ENCODE results near the gene PRDM1.
"Not testable (repeated sequence)": the region's sequence is repeated elsewhere in the genome, so short reads cannot be mapped to it uniquely, and the experiment has no call there.

PRDM1 gene

DNA sequence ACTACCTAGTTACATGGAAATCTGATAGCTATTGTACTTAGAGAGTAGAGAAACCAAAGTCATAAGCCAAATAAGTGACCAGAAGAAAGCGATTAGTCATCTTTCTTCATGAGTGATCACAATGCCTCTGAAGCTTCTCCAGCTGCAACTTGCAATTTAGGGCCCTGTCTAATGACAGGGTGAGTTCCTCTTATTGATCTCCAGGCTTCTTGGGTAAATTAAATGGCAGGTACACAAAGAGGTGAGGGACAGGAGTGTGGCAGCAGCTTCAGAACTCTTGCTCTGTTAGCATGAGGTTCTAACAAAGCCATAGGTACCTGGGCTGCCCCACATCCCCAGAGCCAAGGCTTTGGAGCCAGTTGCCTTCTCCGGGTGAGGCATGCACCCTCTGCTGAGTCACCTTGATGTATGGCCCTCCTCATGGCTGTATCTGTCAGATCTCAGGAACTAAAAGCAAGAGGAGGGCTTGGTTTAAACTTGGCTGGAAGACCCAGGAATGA lies 60.8 kb downstream of the PRDM1 start:
- Histone ChIP-seq H3K4me3 (ENCODE audit: low read depth in 1 of 5, low read length in 5 of 5) (no peak overlapping the region), H3K36me3 (ENCODE audit: control insufficient read depth in 5 of 5, insufficient read depth in 5 of 5, low read length in 5 of 5) (no peaks in the 10 kb centered on the region), H3K9me3 (ENCODE audit: control insufficient read depth in 5 of 5, low read length in 5 of 5) (no peaks in the 10 kb centered on the region), H3K4me1 (ENCODE audit: control insufficient read depth in 5 of 5, insufficient read depth in 5 of 5, low read length in 5 of 5) (no peaks in the 10 kb centered on the region), H3K27ac (ENCODE audit: low read depth, low read length) (no peak overlapping the region), H3K9ac (ENCODE audit: low read length in 5 of 5) (no peak overlapping the region), H3K27me3 (ENCODE audit: control insufficient read depth in 5 of 5, insufficient read depth in 4 of 5, low read length in 5 of 5) (no peaks in the 10 kb centered on the region)

DNA sequence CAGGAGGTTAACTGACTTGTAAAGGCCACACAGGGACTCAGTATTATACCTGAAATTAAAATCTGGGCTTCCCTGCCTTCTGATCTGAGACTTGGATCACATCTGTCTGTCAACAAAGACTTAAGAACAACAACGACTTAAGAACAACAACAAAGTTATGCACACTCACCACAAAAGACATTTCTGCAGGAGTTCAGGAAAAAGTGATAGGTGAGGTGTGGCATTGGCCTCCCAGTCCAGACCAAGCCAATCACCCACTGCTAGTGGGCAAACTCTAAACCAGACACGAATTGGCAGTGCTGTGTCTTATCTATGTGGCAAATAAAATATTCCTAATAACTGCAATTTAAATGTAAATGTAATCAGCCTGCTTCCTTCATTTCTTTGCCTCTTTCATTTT lies 61.3 kb downstream of the PRDM1 start:
- no peaks in the 10 kb centered on the region for H3K4me1 ChIP-seq (ENCODE audit: control insufficient read depth in 5 of 5, insufficient read depth in 5 of 5, low read length in 5 of 5)
- no peak overlapping the region for H3K4me3 ChIP-seq (ENCODE audit: low read depth in 1 of 5, low read length in 5 of 5)

DNA sequence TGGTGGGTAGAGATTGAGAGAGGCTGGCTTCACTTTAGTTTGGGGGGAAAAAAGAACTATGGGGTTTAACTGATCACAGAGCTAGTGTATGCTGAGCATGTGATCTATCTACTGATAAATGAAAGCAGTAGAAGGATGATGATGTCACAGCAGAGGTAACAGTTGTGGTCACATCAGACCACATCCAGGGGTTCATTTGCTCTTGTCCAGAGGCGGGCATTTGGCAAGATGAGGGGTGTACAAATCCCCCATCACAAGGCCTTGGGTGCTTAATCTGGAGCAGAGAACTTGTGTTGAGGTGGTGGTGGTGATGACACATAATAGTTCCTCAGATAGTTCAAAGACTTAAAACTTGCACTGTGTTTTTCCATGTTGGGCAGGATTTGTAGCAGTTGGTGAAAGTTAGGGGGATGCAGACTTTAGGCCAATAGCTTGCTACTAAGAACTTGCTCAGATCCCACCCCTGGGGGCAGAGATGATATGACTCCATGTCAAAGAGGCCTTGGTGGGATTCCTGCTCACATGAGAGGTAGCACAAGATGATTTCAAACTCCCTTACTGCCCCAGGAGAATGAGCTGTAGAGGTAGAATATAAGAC lies 63.4 kb downstream of the PRDM1 start:
- Histone ChIP-seq H3K4me3 (ENCODE audit: low read depth in 1 of 5, low read length in 5 of 5) (no peak overlapping the region), H3K36me3 (ENCODE audit: control insufficient read depth in 5 of 5, insufficient read depth in 5 of 5, low read length in 5 of 5) (no peaks in the 10 kb centered on the region), H3K4me1 (ENCODE audit: control insufficient read depth in 5 of 5, insufficient read depth in 5 of 5, low read length in 5 of 5) (no peaks in the 10 kb centered on the region), H3K9me3 (ENCODE audit: control insufficient read depth in 5 of 5, low read length in 5 of 5) (no peaks in the 10 kb centered on the region), H3K27me3 (ENCODE audit: control insufficient read depth in 5 of 5, insufficient read depth in 4 of 5, low read length in 5 of 5) (no peaks in the 10 kb centered on the region), H3K27ac (ENCODE audit: low read depth, low read length) (no peak overlapping the region), H3K9ac (ENCODE audit: low read length in 5 of 5) (no peak overlapping the region)

More for the DNA sequence above, 61.3 kb downstream of the PRDM1 start:
- no peaks in the 10 kb centered on the region for H3K36me3 ChIP-seq (ENCODE audit: control insufficient read depth in 5 of 5, insufficient read depth in 5 of 5, low read length in 5 of 5)
- H3K9me3 ChIP-seq (ENCODE audit: control insufficient read depth in 5 of 5, low read length in 5 of 5), result no peaks in the 10 kb centered on the region
- H3K27ac ChIP-seq (ENCODE audit: low read depth, low read length), result no peak overlapping the region
- no peaks in the 10 kb centered on the region for H3K27me3 ChIP-seq (ENCODE audit: control insufficient read depth in 5 of 5, insufficient read depth in 4 of 5, low read length in 5 of 5)
- no peak overlapping the region for H3K9ac ChIP-seq (ENCODE audit: low read length in 5 of 5)

DNA sequence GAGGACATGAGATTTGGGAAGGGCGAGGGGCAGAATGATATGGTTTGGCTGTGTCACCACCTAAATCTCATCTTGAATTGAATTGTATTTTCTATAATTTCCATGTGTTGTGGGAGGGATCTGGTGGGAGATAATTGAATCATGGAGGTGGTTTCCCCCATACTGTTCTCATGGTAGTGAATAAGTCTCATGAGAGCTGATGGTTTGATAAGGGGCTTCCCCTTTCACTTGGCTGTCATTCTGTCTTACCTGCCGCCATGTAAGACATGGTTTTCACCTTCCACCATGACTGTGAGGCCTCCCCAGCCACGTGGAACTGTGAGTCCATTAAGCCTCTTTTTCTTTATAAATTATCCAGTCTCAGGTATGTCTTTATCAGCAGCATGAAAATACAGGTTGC lies 66.3 kb downstream of the PRDM1 start:
- H3K4me3 ChIP-seq (ENCODE audit: low read depth in 1 of 5, low read length in 5 of 5); H3K27ac ChIP-seq (ENCODE audit: low read depth, low read length); H3K9me3 ChIP-seq (ENCODE audit: control insufficient read depth in 5 of 5, low read length in 5 of 5); H3K9ac ChIP-seq (ENCODE audit: low read length in 5 of 5); H3K36me3 ChIP-seq (ENCODE audit: control insufficient read depth in 5 of 5, insufficient read depth in 5 of 5, low read length in 5 of 5); H3K27me3 ChIP-seq (ENCODE audit: control insufficient read depth in 5 of 5, insufficient read depth in 4 of 5, low read length in 5 of 5); H3K4me1 ChIP-seq (ENCODE audit: control insufficient read depth in 5 of 5, insufficient read depth in 5 of 5, low read length in 5 of 5): not testable (repeated sequence)

DNA sequence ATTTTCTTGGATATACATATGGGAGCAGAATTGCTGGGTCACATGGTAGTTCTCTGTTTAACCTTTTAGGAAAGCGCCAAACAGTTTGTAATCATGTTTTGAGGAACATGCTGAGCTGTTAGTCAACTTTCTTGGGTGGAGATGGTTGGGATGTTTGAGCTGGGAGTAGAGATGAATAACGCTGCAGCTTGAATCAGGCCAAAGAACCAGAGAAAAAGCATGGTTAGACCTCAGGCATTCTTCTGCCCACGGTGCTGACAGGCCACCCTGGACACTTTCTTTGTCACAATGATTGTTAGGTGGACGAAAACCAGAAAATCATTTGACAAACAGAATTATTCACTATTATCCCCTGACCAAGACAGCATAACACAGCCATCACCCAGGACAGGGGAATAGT lies 66.8 kb downstream of the PRDM1 start:
- Histone ChIP-seq H3K36me3 (ENCODE audit: control insufficient read depth in 5 of 5, insufficient read depth in 5 of 5, low read length in 5 of 5) (no peaks in the 10 kb centered on the region), H3K9ac (ENCODE audit: low read length in 5 of 5) (no peak overlapping the region), H3K27ac (ENCODE audit: low read depth, low read length) (no peak overlapping the region), H3K4me3 (ENCODE audit: low read depth in 1 of 5, low read length in 5 of 5) (no peak overlapping the region), H3K9me3 (ENCODE audit: control insufficient read depth in 5 of 5, low read length in 5 of 5) (no peaks in the 10 kb centered on the region), H3K4me1 (ENCODE audit: control insufficient read depth in 5 of 5, insufficient read depth in 5 of 5, low read length in 5 of 5) (no peaks in the 10 kb centered on the region), H3K27me3 (ENCODE audit: control insufficient read depth in 5 of 5, insufficient read depth in 4 of 5, low read length in 5 of 5) (no peaks in the 10 kb centered on the region)

DNA sequence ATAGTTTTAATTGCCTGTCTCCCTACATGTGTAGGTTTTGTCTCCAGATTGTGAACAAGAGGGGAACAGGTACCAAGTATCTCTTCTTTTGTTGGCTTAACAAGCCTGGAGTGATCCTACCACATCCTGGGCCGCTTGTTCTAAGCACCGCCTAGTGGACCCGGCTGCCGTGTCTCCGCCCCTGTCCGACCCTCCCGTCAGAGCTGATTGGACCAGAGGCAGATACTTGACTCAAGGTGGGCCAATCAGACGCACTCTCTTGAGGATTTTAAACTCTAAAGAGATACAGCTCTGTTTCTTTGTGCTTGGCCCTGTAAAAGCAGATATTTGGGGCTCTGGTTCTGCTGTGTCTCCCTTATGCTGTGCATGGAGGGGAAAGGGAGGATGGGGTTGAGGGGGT lies 68.2 kb downstream of the PRDM1 start:
- Histone ChIP-seq H3K9me3 (ENCODE audit: control insufficient read depth in 5 of 5, low read length in 5 of 5) (no peaks in the 10 kb centered on the region), H3K4me1 (ENCODE audit: control insufficient read depth in 5 of 5, insufficient read depth in 5 of 5, low read length in 5 of 5) (no peaks in the 10 kb centered on the region), H3K36me3 (ENCODE audit: control insufficient read depth in 5 of 5, insufficient read depth in 5 of 5, low read length in 5 of 5) (no peaks in the 10 kb centered on the region), H3K4me3 (ENCODE audit: low read depth in 1 of 5, low read length in 5 of 5) (no peak overlapping the region), H3K27me3 (ENCODE audit: control insufficient read depth in 5 of 5, insufficient read depth in 4 of 5, low read length in 5 of 5) (no peaks in the 10 kb centered on the region), H3K9ac (ENCODE audit: low read length in 5 of 5) (no peak overlapping the region), H3K27ac (ENCODE audit: low read depth, low read length) (no peak overlapping the region)

DNA sequence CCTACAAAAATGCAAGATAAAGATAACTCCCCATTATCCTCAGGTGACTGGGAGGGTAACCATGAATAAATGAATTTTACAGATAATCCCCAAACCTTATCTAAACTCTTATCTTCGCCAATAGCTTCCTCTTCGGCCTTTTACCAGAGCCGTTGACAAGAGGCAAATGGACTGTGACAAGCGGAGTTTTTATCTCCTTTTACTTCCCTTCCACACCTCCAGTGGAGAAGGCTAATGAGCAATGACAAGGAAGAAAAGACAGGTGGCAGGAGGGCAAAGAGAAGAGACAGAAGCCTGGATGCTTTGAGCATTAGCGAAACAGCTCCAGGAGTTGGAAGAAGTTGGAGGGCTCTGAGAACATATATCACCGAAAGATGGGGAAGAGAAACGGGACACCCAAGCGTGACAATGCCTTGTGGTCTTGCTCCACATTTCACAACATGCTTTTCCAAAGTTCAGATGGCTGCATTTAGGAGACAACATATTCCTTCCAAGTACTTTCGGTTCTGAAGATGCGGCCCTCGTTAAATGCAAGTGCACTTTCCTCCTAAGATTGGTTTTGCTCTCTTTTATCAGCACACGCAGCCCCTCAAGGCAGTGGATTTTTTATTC lies 69.2 kb downstream of the PRDM1 start:
- peaks cover 0 to 4% (median 0%) of the 10 kb centered on the region in 5 donors for H3K4me1 ChIP-seq (ENCODE audit: control insufficient read depth in 5 of 5, insufficient read depth in 5 of 5, low read length in 5 of 5)

DNA sequence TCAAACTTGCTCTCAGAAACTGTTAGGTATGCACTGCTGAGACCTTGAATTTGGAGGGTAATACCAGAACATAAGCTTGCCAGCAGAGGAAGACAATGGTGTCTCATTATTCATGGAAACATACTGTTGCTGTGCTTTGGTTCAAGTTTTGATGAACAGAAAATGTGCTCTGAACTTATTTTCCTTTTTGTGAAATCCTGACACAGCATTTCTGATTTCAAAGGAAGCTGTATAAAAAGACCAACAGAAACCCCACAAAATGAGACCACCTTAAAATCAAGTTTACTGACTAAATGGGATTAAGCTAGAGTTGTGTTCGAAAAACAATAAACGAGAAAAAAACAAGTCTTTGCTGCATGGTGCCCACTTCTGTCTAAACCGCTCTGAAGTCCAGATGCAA lies 70.3 kb downstream of the PRDM1 start:
- H3K27ac ChIP-seq (ENCODE audit: low read depth, low read length), result no peak overlapping the region

More for the DNA sequence above, 69.2 kb downstream of the PRDM1 start:
- no peaks in the 10 kb centered on the region for H3K9me3 ChIP-seq (ENCODE audit: control insufficient read depth in 5 of 5, low read length in 5 of 5)
- no peak overlapping the region for H3K4me3 ChIP-seq (ENCODE audit: low read depth in 1 of 5, low read length in 5 of 5)
- no peak overlapping the region for H3K27ac ChIP-seq (ENCODE audit: low read depth, low read length)
- H3K36me3 ChIP-seq (ENCODE audit: control insufficient read depth in 5 of 5, insufficient read depth in 5 of 5, low read length in 5 of 5), result no peaks in the 10 kb centered on the region
- H3K9ac ChIP-seq (ENCODE audit: low read length in 5 of 5), result no peak overlapping the region
- no peaks in the 10 kb centered on the region for H3K27me3 ChIP-seq (ENCODE audit: control insufficient read depth in 5 of 5, insufficient read depth in 4 of 5, low read length in 5 of 5)

DNA sequence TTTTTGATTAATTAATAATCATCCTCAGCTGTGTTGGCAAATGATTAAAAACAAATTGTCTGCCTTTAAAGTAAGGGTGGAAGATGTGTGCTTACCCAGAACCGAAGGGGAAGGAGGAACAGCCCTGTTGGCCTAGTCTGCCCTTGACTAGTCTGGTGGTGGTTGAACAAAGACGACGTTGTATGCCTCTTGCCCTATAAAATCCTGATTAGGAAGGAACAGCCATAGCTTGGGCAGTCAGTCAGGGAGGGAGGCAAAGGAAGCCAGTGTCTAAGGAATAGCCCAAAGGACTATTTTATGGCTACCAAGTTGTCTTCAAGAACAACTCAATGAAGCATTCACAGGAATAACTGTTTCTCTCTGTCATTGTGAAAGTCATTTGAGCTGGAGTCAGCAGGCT lies 70.7 kb downstream of the PRDM1 start:
- Histone ChIP-seq H3K9me3 (ENCODE audit: control insufficient read depth in 5 of 5, low read length in 5 of 5) (no peaks in the 10 kb centered on the region), H3K9ac (ENCODE audit: low read length in 5 of 5) (no peak overlapping the region), H3K4me3 (ENCODE audit: low read depth in 1 of 5, low read length in 5 of 5) (no peak overlapping the region), H3K27me3 (ENCODE audit: control insufficient read depth in 5 of 5, insufficient read depth in 4 of 5, low read length in 5 of 5) (no peaks in the 10 kb centered on the region), H3K4me1 (ENCODE audit: control insufficient read depth in 5 of 5, insufficient read depth in 5 of 5, low read length in 5 of 5) (peaks cover 0 to 4% (median 0%) of the 10 kb centered on the region in 5 donors), H3K27ac (ENCODE audit: low read depth, low read length) (no peak overlapping the region), H3K36me3 (ENCODE audit: control insufficient read depth in 5 of 5, insufficient read depth in 5 of 5, low read length in 5 of 5) (no peaks in the 10 kb centered on the region)

More for the DNA sequence above, 70.3 kb downstream of the PRDM1 start:
- no peak overlapping the region for H3K9ac ChIP-seq (ENCODE audit: low read length in 5 of 5)
- H3K9me3 ChIP-seq (ENCODE audit: control insufficient read depth in 5 of 5, low read length in 5 of 5), result no peaks in the 10 kb centered on the region
- no peaks in the 10 kb centered on the region for H3K27me3 ChIP-seq (ENCODE audit: control insufficient read depth in 5 of 5, insufficient read depth in 4 of 5, low read length in 5 of 5)
- no peak overlapping the region for H3K4me3 ChIP-seq (ENCODE audit: low read depth in 1 of 5, low read length in 5 of 5)
- no peaks in the 10 kb centered on the region for H3K36me3 ChIP-seq (ENCODE audit: control insufficient read depth in 5 of 5, insufficient read depth in 5 of 5, low read length in 5 of 5)
- peaks cover 0 to 4% (median 0%) of the 10 kb centered on the region in 5 donors for H3K4me1 ChIP-seq (ENCODE audit: control insufficient read depth in 5 of 5, insufficient read depth in 5 of 5, low read length in 5 of 5)

DNA sequence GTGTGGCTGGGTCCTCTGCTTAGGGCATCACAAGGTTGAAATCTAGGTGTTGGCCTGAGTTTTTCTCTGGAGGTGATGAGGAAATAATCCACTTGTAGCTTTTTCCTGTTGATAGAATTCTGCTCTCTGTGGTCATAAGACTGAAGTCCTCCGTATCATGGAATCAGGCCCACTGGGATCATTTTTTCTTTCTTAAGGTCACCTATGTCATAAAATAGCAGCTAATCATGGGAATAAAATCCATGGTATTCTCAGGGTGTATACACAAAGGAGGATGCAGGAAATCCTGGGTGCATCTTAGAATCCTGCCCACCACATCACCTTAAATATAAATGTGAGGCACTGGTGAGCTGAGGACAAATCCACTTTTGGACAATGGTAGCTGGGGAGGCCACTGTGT lies 72.7 kb downstream of the PRDM1 start:
- no peaks in the 10 kb centered on the region for H3K27me3 ChIP-seq (ENCODE audit: control insufficient read depth in 5 of 5, insufficient read depth in 4 of 5, low read length in 5 of 5)
- no peaks in the 10 kb centered on the region for H3K9me3 ChIP-seq (ENCODE audit: control insufficient read depth in 5 of 5, low read length in 5 of 5)
- no peak overlapping the region for H3K9ac ChIP-seq (ENCODE audit: low read length in 5 of 5)
- peaks cover 5 to 15% (median 10%) of the 10 kb centered on the region in 5 donors for H3K4me1 ChIP-seq (ENCODE audit: control insufficient read depth in 5 of 5, insufficient read depth in 5 of 5, low read length in 5 of 5)
- no peak overlapping the region for H3K27ac ChIP-seq (ENCODE audit: low read depth, low read length)
- H3K4me3 ChIP-seq (ENCODE audit: low read depth in 1 of 5, low read length in 5 of 5), result no peak overlapping the region
- H3K36me3 ChIP-seq (ENCODE audit: control insufficient read depth in 5 of 5, insufficient read depth in 5 of 5, low read length in 5 of 5), result no peaks in the 10 kb centered on the region

Measured in subcutaneous abdominal adipose tissue (tissue), 5 donors.